SKM-1 treated with dmso at 0.1 percent for 144 hours (cell line): ENCODE data around the gene ZSCAN10.

Experiments
- DNase-seq: peaks from one replicate; lab custom pipeline; 2025; ENCODE audit not compliant: unreplicated experiment; lab: John Stamatoyannopoulos, UW

Gene ZSCAN10

GRCh38 chr16:3134338-3135125 is 35.4 kb upstream of the ZSCAN10 start, which contains the start of gene ZNF213:
ZNF213 (plus strand) TSS chr16:3135029; CDS start chr16:3137281, 2,252 bp downstream.
- DNase-seq = peak; percentile 98

GRCh38 chr16:3133844-3134243 is 34.8 kb upstream of the ZSCAN10 start:
- DNase-seq = no peak

- DNase-seq = peak; percentile 49
These were observed 32.8 kb upstream of the ZSCAN10 start for GRCh38 chr16:3131755-3132377.

GRCh38 chr16:3129137-3130131 is 30.3 kb upstream of the ZSCAN10 start:
- DNase-seq = peak; percentile 93

GRCh38 chr16:3127745-3128144 is 28.7 kb upstream of the ZSCAN10 start:
- no peak for DNase-seq

- DNase-seq = peak; percentile 96
These were observed 25.1 kb upstream of the ZSCAN10 start for GRCh38 chr16:3123986-3124886.

GRCh38 chr16:3122926-3123570 is 24.0 kb upstream of the ZSCAN10 start:
- DNase-seq = no peak

- no peak for DNase-seq
These were observed 22.9 kb upstream of the ZSCAN10 start for GRCh38 chr16:3121851-3122467.

GRCh38 chr16:3120435-3120834 is 21.3 kb upstream of the ZSCAN10 start:
- DNase-seq = no peak

- no peak for DNase-seq
These were observed 20.8 kb upstream of the ZSCAN10 start for GRCh38 chr16:3119701-3120408.

GRCh38 chr16:3119286-3119685 is 20.2 kb upstream of the ZSCAN10 start:
- no peak for DNase-seq

- no peak for DNase-seq
These were observed 19.8 kb upstream of the ZSCAN10 start for GRCh38 chr16:3118846-3119245.

- DNase-seq = no peak
These were observed 19.2 kb upstream of the ZSCAN10 start for GRCh38 chr16:3118204-3118790.

GRCh38 chr16:3115561-3115960 is 16.5 kb upstream of the ZSCAN10 start:
- DNase-seq = no peak

GRCh38 chr16:3115003-3115402 is 15.9 kb upstream of the ZSCAN10 start:
- DNase-seq = no peak

- no peak for DNase-seq
These were observed 14.8 kb upstream of the ZSCAN10 start for GRCh38 chr16:3113765-3114479.

GRCh38 chr16:3112881-3113574 is 13.9 kb upstream of the ZSCAN10 start:
- no peak for DNase-seq
